M059J (cell line): ENCODE data around the gene CDCP2. TPM values are rescaled to one million over a fixed set of nuclear protein-coding genes. Genes with fewer than 3 reads are reported as not detected.
"Not testable (repeated sequence)": the region's sequence is repeated elsewhere in the genome, so short reads cannot be mapped to it uniquely, and the experiment has no call there.

Experiments
- DNase-seq: peaks from one replicate; pipeline ENCODE4 v3.0.0-alpha.2; 2012; ENCODE audit warnings: low read depth
- total RNA-seq: library from RNA; depleted of rRNA; stranded (reverse); fragments of >200 nt; shearing (Covaris generic); gene quantifications from 2 replicates; pipeline ENCODE4 v1.2.3, GENCODE V29; 2014

The CDCP2 gene
- total RNA-seq, 1 experiment from 2014 or later, result not detected

GRCh38 chr1:54115520-54115919 is 37.3 kb downstream of the CDCP2 start:
- no peak for DNase-seq

GRCh38 chr1:54114955-54115354 is 37.8 kb downstream of the CDCP2 start:
- DNase-seq, result no peak

GRCh38 chr1:54114001-54114400 is 38.8 kb downstream of the CDCP2 start:
- no peak for DNase-seq

DNA sequence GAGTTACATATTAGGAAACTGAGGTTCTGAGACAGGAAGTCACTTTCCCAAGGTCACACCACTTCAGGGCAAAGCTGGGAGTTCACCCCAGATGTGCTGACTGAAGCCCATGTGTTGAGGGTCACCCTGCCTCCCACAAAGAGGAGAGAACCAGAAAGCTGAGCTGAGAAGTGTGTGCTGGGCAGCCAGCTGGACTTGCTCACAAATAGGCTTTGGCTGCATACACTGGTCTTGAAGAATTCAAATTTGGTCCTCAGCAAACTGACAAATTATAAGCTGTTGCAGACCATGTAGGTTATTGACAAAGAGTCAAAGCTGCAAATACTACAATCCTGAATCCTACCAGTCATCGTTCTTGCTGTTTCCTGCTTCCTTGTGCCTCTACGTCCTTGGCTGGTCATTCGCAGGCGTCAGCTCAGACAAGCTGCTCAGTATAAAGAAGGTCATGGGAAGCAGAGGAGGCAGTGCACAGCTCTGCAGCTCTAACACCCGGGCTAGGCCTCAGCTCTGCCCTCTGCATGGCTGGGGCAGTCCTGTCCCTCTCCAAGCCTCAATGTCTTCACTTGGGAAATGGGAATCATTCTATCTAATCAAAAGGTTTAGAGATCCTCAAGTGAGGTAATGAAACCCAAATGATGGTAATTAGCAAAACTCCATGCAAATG is 40.0 kb downstream of the CDCP2 start:
- DNase-seq, result no peak

- DNase-seq, result no peak
Measured at GRCh38 chr1:54112027-54112426, 40.8 kb downstream of the CDCP2 start.

- DNase-seq, result no peak
Measured at GRCh38 chr1:54111624-54112023, 41.2 kb downstream of the CDCP2 start.

DNA sequence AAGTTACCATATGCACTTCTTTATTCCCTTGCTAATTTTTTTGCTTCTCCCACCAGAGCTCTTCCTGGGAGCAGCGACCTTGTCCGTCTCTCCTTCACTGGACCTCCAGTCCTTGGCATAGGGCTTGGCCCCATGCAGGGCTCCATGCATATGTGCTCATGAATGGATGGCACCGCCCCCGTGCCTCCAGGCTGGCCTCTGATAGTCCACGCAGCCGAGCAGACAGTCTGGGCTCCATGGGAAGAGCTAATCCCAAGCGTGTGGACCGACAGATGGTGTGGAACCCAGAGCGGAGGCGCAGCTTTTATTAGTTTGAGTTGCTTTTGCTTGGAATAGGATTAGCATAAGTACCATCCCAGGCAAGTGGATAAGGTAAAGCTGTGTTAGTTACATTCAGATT is 41.8 kb downstream of the CDCP2 start:
- DNase-seq, result no peak

- no peak for DNase-seq
Measured at GRCh38 chr1:54109129-54110090, 43.4 kb downstream of the CDCP2 start.

DNA sequence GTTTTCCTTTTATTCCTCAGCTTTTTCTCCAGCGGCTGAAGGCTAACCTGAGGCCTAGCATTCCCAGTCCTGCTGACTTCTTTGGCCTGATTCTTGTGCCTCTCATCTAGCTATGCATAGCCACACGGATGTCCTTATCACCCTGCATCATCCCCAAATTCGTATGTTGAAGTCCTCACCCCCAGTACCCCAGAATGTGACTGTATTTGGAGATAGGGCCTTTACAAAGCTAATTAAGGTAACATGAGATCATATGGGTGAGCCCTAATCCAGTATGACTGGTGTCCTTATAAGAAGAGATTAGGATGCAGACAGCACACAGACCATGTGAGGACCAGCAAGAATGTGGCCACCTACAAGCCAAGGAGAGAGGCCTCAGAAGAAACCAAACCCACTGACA is 44.6 kb downstream of the CDCP2 start:
- no peak for DNase-seq

DNA sequence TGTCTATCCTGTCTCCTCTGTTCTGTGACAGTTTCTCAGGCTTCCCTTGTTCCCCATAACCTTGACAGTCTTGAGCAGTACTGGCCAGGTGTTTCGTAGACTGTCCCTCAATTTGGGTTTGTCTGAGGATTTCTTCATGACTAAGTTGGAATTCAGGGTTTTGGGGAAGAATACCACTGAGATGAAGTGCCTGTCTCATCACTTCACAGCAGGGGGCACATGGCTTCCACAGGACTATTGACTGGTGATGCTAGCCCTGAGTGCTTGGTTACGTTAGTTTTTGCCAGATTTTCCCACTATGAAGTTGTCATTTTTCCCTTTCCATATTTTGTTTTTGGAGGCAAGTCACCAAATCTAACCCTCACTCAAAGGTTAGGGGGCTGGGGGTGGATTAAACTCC is 45.7 kb downstream of the CDCP2 start:
- DNase-seq, result peak; percentile 30

DNA sequence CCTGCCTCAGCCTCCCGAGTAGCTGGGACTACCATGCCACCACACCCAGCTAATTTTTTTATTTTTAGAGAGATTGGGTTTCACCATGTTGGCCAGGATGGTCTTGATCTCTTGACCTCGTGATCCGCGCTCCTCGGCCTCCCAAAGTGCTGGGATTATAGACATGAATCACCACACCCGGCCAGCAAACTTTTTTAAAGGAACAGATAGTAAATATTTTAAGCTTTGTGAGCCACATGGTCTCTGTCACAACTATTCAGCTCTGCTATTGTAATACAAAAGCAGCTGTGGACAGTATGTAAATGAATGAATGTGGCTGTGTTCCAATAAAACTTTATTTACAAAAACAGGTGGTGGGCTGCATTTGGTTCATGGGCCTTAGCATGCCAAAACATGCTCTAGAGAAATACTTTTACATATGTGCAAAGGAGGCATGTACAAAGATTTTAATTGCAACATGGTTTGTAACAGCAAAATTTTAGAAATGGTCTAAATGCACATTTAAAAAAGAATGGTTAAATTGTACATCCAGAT is 47.0 kb downstream of the CDCP2 start:
- peak; percentile 16 for DNase-seq

GRCh38 chr1:54105080-54105479 is 47.7 kb downstream of the CDCP2 start:
- no peak for DNase-seq

DNA sequence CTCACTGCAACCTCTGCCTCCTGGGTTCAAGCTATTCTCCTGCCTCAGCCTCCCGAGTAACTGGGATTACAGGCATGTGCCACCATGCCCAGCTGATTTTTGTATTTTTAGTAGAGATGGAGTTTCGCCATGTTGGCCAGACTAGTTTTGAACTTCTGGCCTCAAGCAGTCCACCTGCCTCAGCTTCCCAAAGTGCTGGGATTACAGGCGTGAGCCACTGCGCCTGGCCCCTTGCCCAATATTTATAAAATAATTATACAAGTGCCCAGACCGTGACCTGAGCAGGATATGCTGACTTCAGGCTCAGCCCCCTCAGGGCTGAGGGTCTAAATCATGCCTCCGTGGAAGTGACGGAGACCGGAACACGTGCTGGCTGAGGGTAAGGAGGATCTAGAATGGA is 48.2 kb downstream of the CDCP2 start:
- DNase-seq, result not testable (repeated sequence)

- no peak for DNase-seq
Measured at GRCh38 chr1:54103414-54103813, 49.4 kb downstream of the CDCP2 start.

DNA sequence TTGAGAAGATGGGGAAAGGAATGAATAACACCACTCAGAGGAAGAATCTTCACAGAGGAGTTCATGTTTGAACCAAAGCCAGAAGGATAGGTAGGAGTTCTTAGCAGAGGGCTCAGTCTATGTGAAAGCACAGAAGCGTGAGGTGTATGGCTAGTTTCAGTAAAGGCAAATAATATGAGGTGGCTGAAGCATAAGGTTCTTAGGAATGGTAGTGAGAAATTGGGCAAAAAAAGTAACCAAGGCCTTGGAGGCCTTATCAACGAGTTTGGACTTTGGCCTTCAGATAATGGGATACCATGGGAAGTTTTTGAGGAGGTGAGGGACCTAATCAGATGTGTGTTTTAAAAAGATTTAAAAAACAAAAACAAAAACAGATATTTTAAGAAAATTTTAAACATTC is 52.3 kb downstream of the CDCP2 start:
- no peak for DNase-seq

DNA sequence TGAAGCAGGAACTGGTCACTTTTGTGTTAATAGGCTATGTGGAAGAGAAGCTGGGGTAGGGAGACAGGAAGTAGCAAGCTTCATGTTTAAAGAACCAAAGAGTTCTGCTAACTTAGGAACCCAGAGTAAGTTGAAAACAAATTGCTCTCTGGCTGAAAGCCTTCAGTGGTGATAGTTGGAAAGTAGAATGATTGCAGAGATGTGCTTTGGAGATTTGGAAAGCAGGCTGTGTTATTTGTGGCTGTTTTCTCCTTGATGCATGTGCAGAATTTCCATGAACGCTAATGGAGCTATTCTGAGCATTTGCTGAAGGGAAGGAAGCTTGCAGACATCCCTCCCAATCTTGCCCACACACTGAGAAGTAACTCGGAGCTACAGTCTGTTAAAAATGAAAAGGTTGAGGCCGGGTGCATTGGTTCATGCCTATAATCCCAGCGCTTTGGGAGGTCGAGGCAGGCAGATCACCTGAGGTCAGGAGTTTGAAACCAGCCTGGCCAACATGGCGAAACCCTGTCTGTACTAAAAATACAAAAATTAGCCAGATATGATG is 53.7 kb downstream of the CDCP2 start:
- DNase-seq, result no peak

GRCh38 chr1:54096877-54097240 is 55.9 kb downstream of the CDCP2 start:
- no peak for DNase-seq

DNA sequence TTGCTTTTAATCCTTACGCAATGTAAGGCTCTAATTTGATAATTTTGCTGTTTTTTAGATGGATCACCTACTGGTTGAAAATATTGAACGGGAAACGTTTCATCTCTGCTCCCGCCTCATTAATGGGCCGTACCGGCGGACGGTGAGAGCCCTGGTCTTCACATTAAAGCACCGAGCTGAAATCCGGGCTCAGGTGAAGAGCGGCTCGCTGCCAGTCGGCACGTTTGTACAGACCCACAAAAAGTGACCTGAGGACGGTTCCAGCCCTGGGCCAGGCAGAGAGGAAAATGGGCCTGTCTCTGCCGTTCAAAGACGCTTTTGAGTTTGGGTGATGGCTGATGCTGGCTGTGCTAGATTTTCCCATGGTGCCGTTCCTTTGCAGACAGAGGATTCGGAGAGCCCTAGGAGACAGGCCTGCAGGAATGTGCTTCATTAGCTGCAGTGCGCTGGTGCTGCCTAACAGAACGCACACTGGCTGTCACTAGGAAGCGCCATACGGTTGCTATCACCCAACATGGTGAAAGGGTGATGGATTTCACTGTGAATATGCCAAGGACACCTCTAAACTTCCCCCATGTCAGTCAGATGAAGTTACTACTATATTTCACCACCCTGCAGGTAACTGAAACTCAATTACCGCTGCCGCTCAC is 56.4 kb downstream of the CDCP2 start:
- no peak for DNase-seq

DNA sequence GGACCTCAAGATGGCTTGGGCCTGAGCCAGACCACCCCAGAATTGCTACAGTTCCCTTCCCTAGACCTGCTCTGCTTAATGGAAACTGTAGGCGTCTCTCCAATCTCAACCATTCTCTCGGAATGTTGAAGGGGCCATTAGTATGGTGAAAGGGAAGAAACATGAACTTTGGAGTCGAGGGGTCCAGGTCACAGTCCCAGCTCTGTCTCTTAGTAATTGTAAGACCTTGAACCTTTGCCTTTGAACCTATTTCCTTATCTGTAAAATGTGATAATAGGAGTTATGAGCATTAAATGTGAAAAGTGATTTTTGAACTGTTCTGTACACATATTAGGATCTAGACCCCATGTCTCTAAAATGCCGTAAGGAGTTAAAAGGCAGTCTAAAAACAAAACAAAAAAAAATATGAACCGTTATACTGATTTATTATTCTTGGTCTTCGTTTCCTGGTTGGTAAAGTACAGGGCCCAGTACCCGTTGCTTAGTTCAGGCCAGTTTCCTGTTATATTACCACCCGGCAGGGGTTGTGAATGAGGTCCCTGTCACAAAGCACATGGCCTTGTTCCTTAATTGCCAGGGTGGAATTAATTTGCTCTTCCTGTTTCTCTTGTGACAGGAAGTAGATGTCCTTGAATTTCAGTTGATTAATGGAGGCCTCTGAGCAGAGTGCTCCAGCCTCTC is 57.1 kb downstream of the CDCP2 start:
- DNase-seq, result no peak

DNA sequence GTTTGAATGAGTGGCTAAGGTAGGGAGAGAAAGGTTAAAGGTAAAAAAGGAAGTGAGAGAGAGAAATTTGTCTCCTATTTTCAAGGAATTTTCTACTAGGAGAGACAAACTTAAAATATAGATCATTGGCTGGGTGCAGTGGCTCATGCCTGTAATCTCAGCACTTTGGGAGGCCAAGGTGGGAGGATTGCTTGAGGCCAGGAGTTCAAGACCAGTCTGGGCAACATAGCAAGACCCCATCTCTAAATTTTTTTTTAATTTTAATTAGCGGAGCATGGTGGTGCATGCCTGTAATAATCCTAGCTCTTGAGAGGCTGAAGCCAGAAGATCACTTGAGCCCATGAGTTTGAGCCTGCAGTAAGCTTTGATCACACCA is 58.1 kb downstream of the CDCP2 start:
- not testable (repeated sequence) for DNase-seq

GRCh38 chr1:54094001-54094729 is 58.6 kb downstream of the CDCP2 start:
- DNase-seq, result no peak
